HG03060 (cell line): ENCODE results near the gene BAZ2B.
"Not testable (repeated sequence)": the region's sequence is repeated elsewhere in the genome, so short reads cannot be mapped to it uniquely, and the experiment has no call there.

Experiments
- ATAC-seq: cut with Tn5 transposase; IDR thresholded peaks from one replicate; pipeline ENCODE4 v1.9.1; 2021; ENCODE audit warnings: low read depth, moderate number of reproducible peaks; ENCODE audit not compliant: unreplicated experiment

Gene BAZ2B

DNA sequence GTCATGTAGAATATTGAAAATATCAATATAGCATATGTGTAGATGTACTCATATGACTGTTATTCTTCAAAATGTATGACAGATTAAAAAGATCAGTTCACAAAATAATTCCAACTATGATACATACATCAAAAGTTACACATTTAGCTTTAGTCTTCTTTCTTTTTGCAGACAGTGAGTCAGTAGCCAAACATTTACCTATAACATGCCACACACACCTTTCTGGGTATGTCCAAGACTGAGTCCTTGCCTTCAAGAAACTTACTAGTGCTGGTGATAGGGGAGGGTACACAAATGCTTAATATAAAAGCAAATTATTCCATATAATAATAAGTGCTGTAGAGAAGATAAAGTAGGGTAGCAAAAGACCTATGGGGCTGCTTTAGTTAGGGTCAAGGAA lies 176.9 kb downstream of the BAZ2B start:
- no peak for ATAC-seq

DNA sequence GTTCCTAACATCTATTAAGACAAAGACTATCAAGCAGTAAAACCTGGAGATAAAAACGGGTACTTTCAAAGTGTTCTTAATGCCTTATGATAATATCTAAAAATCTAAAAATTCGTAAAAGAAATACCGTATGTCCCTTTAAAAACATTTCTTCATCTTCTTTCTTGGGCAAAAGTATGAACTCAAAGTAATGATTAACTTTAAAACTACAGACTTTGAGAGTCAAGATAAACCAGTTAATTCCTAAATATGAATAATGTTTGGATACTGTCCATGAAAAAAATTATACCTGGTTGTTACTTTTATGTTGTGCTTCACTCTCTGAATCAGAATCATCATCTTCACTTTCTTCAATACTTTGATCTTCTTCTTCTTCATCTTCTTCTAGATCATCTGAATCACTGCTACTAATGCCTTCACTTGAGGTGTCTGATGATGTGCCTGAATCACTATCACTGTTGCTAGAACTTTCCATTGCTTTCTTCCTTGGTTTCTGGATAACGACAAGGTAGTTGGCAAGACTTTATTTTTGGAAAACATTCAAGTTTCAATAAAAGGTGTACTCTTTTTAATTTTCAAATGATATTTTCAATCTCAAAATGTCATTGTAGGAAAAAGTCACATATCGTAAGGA lies 177.5 kb downstream of the BAZ2B start:
- no peak for ATAC-seq

- no peak for ATAC-seq
Measured at GRCh38 chr2:159438284-159438683, 178.1 kb downstream of the BAZ2B start.

DNA sequence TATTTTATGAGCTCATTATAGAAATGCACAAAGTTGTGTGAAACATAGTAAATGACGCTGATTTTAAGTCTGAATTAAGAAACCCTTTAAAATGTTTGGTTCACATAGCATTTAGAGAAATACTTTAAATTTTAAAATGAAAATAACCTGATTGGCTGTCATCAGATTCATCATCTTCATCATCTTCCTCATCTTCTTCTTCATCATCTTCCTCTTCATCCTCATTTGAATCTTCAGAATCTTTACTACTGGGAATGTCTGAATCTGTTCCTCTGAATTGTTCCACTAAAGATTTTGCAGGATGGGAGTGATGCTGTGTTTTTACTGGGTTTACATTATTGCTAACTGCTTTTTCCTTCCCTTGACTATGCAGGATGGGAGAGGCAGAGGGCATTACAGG lies 183.7 kb downstream of the BAZ2B start:
- ATAC-seq: no peak

- no peak for ATAC-seq
Measured at GRCh38 chr2:159427048-159427447, 189.3 kb downstream of the BAZ2B start.

DNA sequence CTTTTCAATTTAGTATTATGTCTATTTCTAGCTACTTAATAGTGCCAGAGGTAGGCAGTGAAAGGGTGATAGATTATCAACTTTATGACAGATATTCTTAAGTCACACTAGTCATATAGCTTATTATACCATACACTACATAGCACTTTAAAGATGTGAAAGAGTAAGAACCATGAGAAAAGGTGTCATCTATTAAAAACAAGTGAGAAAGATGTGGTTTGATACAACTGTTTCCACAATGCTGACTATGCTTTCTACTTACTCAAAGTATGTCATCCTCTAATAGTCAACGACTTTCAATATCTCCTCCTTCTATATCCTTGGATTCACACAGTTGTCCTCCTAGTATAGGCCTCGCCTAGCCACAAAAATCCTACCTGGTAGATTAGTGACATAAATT lies 196.9 kb downstream of the BAZ2B start:
- ATAC-seq: no peak

- no peak for ATAC-seq
Measured at GRCh38 chr2:159411460-159411859, 204.9 kb downstream of the BAZ2B start.

DNA sequence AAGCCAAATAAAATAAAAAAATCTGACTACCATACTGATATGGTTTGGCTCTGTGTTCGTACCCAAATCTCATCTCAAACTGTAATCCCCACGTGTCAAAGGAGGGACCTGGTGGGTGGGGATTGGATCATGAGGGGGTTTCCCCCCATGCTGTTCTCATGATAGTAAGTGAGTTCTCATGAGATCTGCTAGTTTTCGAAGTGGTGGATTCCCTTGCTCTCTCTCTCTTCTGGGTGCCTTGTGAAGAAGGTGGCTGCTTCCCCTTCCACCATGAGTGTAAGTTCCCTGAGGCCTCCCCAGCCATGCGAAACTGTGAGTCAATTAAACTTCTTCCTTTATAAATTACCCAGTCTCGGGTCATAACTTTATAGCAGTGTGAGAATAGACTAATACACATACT lies 206.1 kb downstream of the BAZ2B start:
- ATAC-seq: no peak

DNA sequence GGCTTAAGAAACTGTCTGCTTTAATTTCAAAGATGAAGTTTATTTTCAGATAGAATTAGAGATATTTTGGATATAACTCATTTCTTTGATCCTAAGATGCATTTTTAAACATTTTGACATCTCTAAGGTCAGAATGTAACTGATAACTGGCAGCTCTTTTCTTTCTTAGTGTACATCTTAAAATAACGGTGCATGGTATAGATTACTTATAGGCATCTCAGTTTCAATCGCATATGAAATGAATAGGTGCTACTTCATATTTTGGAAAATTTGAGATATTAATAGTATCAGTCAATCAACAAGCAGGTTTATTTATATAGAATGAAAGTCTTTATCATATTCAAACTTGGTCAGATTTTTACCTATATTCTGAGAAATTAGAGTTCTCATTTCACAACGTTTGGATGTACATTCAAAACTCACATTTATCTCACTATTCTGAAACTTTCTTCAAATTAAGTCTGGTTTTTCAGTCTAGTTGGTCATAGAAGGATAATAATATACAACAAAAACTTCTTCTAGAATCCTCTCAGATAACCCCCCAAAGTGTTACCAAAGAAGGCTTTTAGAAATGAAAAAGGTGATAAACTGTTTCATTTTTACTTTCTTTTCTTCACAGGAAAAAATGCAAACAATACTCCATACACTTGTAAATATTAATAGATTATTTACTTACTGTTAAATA lies 207.1 kb downstream of the BAZ2B start:
- ATAC-seq: no peak

DNA sequence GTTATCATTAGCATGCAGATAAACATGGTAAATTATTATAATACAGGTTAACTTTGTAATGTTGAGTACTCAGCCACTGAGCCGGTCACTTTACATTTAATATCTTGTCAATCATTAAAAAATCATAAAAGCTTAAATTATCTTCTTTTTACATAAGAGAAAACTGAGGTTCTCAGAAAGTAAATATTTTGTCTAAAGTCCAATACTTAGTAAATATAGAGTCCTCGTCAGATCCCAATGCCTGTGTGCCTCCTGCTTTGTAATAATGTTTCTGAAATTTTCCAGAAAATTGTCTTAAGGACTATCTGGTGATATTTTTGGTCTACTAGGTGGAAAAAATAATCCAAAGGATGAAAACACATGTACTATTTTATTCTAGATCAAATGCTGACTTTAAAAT lies 213.6 kb downstream of the BAZ2B start:
- ATAC-seq: no peak

- not testable (repeated sequence) for ATAC-seq
Measured at GRCh38 chr2:159402160-159402559, 214.2 kb downstream of the BAZ2B start.

GRCh38 chr2:159399716-159400415 lies 216.5 kb downstream of the BAZ2B start:
- ATAC-seq: no peak

- no peak for ATAC-seq
Measured at GRCh38 chr2:159396799-159397198, 219.5 kb downstream of the BAZ2B start.

- ATAC-seq: no peak
Measured at GRCh38 chr2:159382447-159383028, 233.8 kb downstream of the BAZ2B start.

DNA sequence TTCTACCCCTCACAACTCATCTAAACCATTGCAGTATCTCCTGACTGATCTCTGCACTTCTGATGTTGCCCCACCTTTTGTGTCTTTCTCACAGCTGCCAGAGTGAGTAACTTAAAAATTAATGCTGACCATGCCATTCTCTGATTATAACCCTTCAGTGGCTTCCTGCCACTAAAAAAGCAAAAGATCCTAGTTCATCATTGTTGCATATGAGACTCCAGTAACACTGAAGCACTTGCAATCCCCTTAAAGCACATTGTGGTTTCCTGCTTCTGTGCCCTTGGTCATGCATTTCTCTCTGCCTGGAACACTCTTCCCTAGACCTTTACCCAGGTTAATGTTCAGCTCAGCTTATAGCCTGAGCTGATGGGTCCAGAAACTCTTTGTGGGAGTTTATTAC lies 234.8 kb downstream of the BAZ2B start:
- ATAC-seq: no peak

- no peak for ATAC-seq
Measured at GRCh38 chr2:159380685-159381239, 235.6 kb downstream of the BAZ2B start.

DNA sequence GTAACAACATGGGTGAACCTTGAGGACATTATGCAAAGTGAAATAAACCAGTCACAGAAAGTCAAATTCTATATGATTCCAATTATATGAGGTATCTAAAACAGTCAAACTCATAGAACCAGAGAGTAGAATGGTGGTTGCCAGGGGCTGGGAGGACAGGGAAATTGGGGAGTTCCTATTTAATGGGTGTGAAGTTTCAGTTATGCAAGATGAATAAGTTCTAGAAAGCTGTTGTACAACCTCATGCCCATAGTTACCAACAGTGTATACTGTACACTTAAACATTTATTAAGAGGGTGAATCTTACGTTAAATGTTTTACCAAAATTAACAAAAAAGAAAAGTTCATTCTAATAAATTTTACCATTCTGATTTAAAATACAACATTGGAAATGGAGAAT lies 237.2 kb downstream of the BAZ2B start:
- ATAC-seq: no peak

DNA sequence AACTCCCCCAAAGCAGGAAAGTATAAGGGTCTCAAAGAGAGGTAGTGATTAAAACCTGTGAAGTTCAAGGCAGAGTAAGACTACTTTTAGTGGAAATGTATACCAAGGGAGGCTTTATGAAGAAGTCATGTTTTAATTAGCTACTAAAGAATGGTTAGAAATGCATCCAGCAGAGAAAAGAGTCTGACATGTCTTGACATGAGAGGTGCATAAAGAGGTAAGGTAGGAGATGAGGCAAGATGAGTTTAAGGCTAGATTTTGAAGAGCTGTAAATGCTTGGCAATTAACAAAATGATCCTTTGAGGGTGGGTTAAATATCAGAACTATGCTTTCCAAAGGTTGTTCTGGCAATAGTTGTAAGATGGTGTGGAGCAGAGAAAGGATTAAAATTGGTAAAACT lies 241.1 kb downstream of the BAZ2B start:
- ATAC-seq: no peak

DNA sequence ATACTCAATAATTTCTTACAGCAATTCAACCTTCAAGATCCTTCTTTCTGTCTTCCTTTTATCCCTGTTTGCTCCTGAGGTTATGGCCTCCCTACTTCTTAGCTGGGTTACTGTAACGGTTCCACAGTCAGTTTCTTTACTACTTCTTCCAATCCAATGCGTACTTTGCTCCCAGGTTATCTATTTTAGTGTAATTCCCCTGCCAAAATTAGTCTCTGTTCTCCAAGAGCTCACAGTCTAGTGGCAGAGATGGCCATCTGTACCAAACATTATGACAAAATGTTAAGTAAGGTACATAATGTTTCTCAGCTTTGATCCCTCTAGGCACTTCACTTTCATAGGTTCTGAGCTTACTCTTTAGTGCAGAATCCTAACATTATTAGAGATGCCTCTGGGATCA lies 244.8 kb downstream of the BAZ2B start:
- no peak for ATAC-seq

- ATAC-seq: no peak
Measured at GRCh38 chr2:159366538-159366937, 249.8 kb downstream of the BAZ2B start.

DNA sequence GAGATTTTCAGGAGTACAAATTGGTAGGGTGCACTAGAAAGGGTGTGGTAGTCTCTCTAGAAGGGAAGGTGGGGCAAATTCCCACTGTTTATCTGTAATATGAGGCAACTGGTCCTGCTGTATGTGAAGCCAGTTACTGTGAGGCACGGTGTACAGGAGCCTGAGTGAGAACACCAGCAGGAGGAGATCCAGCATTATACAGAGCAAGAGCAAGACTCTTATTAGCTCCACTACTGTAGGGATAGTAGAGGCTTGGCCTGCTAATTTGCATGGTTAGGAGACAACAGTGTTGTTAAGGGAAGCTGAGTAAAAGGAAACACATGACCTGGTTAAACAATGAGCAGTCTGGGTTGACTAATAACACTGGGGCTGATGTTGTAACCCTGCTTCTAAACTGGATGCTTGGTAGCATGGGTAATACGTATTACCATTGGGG lies 253.5 kb downstream of the BAZ2B start:
- no peak for ATAC-seq
